Thoracic aorta (tissue), 2 donors: Measurements from ENCODE around the gene KCNJ13. TPM values are rescaled to one million over a fixed set of nuclear protein-coding genes. Genes with fewer than 3 reads are reported as not detected.

Experiments
- ATAC-seq: fragments of 150-250 bp; one replicate; pipeline ENCODE4 v1.8.0; 2017; ENCODE audit warnings: low read depth; ENCODE audit not compliant: insufficient number of reproducible peaks, low FRiP score
- DNase-seq: peaks from one replicate; pipeline ENCODE4 v3.0.0-alpha.2; 2020; ENCODE audit warnings: low spot score
- H3K27ac ChIP-seq, 2 donors: fragments of 200-600 bp; sonication (generic); 1 replicate in 1 of 2; 2 replicates in 1 of 2; pipeline ENCODE4 v1.5.1; 2016; ENCODE audit warnings: mild to moderate bottlenecking in 2 of 2, moderate library complexity in 2 of 2
- H3K27me3 ChIP-seq: fragments of 200-600 bp; sonication (generic); replicated peaks from 2 replicates; pipeline ENCODE4 v1.6.0; 2016; ENCODE audit warnings: mild to moderate bottlenecking; ENCODE audit not compliant: insufficient read depth
- H3K36me3 ChIP-seq: fragments of 200-600 bp; sonication (generic); one replicate; pipeline ENCODE4 v1.5.1; 2016
- H3K4me1 ChIP-seq, 2 donors: fragments of 200-600 bp; sonication (generic); 1 replicate in 1 of 2; 2 replicates in 1 of 2; pipeline versions ENCODE4 v1.5.1 to v1.6.0; 2016; ENCODE audit warnings: low read depth in 2 of 2, mild to moderate bottlenecking in 1 of 2; ENCODE audit not compliant: control insufficient read depth in 1 of 2
- H3K4me3 ChIP-seq: fragments of 200-600 bp; sonication (generic); 2 replicates; pipeline ENCODE4 v1.5.1; 2016; ENCODE audit warnings: mild to moderate bottlenecking
- H3K9me3 ChIP-seq: fragments of 200-600 bp; sonication (generic); 2 replicates; pipeline ENCODE4 v1.5.1; 2016
- CTCF ChIP-seq: fragments of 200-600 bp; sonication (generic); IDR thresholded peaks from one replicate; pipeline ENCODE4 v1.5.1; 2019; ENCODE audit warnings: antibody characterized with exemption
- total RNA-seq, 2 donors: library from RNA; depleted of rRNA; stranded (reverse); fragments of >200 nt; gene quantifications; one replicate each; pipeline versions ENCODE4 v1.1.0 to v1.2.3, GENCODE V29; 2016

The KCNJ13 gene
- total RNA-seq, 2 donors from 2014 or later = not detected

DNA sequence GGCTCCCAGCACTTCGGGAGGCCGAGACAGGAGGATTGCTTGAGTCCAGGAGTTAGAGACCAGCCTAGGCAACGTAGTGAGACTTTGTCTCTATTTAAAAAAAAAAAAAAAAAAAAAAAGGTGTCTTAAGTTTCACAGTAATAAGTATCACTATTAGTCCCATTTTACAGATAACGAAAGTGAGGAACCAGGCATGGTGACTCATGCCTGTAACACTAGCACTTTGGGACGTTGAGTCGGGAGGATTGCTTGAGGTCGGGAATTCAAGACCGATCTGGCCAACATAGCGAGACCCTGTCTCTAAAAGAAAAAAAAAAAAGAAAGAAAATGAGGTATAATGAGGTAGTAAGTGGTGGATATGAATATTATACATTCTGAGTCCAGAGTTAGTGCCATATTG is 2.5 kb downstream of the KCNJ13 start:
- Histone ChIP-seq H3K36me3 (no peaks in the 10 kb centered on the region), H3K4me1 (no peaks in the 10 kb centered on the region), H3K27me3 (no peaks in the 10 kb centered on the region), H3K4me3 (no peak overlapping the region), H3K9me3 (no peaks in the 10 kb centered on the region), H3K27ac (no peak overlapping the region)
- TF ChIP-seq CTCF = no peak
- DNase-seq = no peak
- ATAC-seq = no peak

GRCh38 chr2:232772531-232772930 is 3.8 kb downstream of the KCNJ13 start:
- H3K9me3 ChIP-seq = no peaks in the 10 kb centered on the region
- DNase-seq (no peak), ATAC-seq (no peak)
- no peak for TF ChIP-seq CTCF
- H3K27me3 ChIP-seq = no peaks in the 10 kb centered on the region
- no peak overlapping the region for H3K4me3 ChIP-seq
- no peaks in the 10 kb centered on the region for H3K36me3 ChIP-seq
- no peaks in the 10 kb centered on the region for H3K4me1 ChIP-seq
- H3K27ac ChIP-seq = no peak overlapping the region

GRCh38 chr2:232771870-232772269 is 4.5 kb downstream of the KCNJ13 start:
- TF ChIP-seq CTCF = no peak
- no peak for DNase-seq
- no peaks in the 10 kb centered on the region for H3K36me3 ChIP-seq
- no peak overlapping the region for H3K4me3 ChIP-seq
- H3K9me3 ChIP-seq = no peaks in the 10 kb centered on the region
- no peaks in the 10 kb centered on the region for H3K4me1 ChIP-seq
- H3K27ac ChIP-seq = no peak overlapping the region
- H3K27me3 ChIP-seq = no peaks in the 10 kb centered on the region
- ATAC-seq = no peak

- Histone ChIP-seq H3K4me1 (no peaks in the 10 kb centered on the region), H3K9me3 (no peaks in the 10 kb centered on the region), H3K27me3 (no peaks in the 10 kb centered on the region), H3K27ac (no peak overlapping the region), H3K36me3 (peaks cover 3% of the 10 kb centered on the region), H3K4me3 (no peak overlapping the region)
- ATAC-seq = no peak
- DNase-seq = no peak
- no peak for TF ChIP-seq CTCF
Measured at GRCh38 chr2:232770207-232770606, 6.2 kb downstream of the KCNJ13 start.

DNA sequence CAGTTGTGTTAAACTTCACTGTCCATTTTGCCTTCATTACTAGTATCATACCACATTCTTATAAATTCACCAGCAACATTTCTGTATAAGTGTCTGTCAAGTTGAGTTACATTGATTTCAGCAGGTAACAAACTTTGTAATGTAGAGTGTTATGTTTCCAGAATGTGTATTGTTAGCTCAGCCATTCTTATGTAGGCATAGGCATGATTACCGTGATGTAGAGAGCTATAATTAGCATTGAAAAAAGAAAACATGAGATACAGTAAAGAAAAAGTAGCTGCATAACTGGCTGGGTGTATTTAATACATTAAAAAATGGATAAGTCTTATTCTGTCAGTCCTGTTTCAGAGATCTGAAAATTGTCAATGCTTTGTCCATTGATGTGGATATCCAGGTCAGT is 8.5 kb downstream of the KCNJ13 start:
- Histone ChIP-seq H3K9me3 (no peaks in the 10 kb centered on the region), H3K4me3 (no peak overlapping the region), H3K27me3 (no peaks in the 10 kb centered on the region), H3K4me1 (no peaks in the 10 kb centered on the region), H3K36me3 (peaks cover 8% of the 10 kb centered on the region), H3K27ac (no peak overlapping the region)
- DNase-seq = no peak
- no peak for ATAC-seq
- TF ChIP-seq CTCF = no peak
